Smooth muscle cell (in vitro differentiated cells): ENCODE measurements around the gene OCRL. TPM values are rescaled to one million over a fixed set of nuclear protein-coding genes. Genes with fewer than 3 reads are reported as not detected.
A peak's percentile ranks its signal among the peaks of the same experiment; 100 is the strongest.

Experiments used
- DNase-seq: peaks from one replicate; lab custom pipeline; 2025; ENCODE audit not compliant: unreplicated experiment; lab: John Stamatoyannopoulos, UW
- H2AFZ ChIP-seq: fragments of 200-600 bp; sonication (generic); 2 replicates; pipeline ENCODE4 v1.6.0; 2016; ENCODE audit warnings: antibody characterized with exemption, low read depth, mild to moderate bottlenecking
- H3F3A ChIP-seq: fragments of 200-600 bp; sonication (generic); 2 replicates; pipeline ENCODE4 v1.6.0; 2017; ENCODE audit warnings: antibody characterized with exemption, low read depth
- H3K27ac ChIP-seq: fragments of 200-600 bp; sonication (generic); 2 replicates; pipeline ENCODE4 v1.5.1; 2016; ENCODE audit warnings: low read depth, mild to moderate bottlenecking
- H3K27me3 ChIP-seq: fragments of 200-600 bp; sonication (generic); 2 replicates; pipeline ENCODE4 v1.6.1; 2016; ENCODE audit warnings: low read depth, mild to moderate bottlenecking
- H3K36me3 ChIP-seq: fragments of 200-600 bp; sonication (generic); 2 replicates; pipeline ENCODE4 v1.5.1; 2016; ENCODE audit warnings: low read depth
- H3K4me1 ChIP-seq: fragments of 200-600 bp; sonication (generic); 2 replicates; pipeline ENCODE4 v1.5.1; 2016; ENCODE audit warnings: low read depth
- H3K4me2 ChIP-seq: fragments of 200-600 bp; sonication (generic); 2 replicates; pipeline ENCODE4 v1.6.0; 2016; ENCODE audit warnings: mild to moderate bottlenecking
- H3K4me3 ChIP-seq: fragments of 200-600 bp; sonication (generic); 2 replicates; pipeline ENCODE4 v1.5.1; 2016; ENCODE audit warnings: mild to moderate bottlenecking
- H3K79me2 ChIP-seq: fragments of 200-600 bp; sonication (generic); 2 replicates; pipeline ENCODE4 v1.6.0; 2016; ENCODE audit warnings: low read depth, mild to moderate bottlenecking
- H3K9ac ChIP-seq: fragments of 200-600 bp; sonication (generic); 2 replicates; pipeline ENCODE4 v1.6.0; 2016; ENCODE audit warnings: low read depth
- H3K9me3 ChIP-seq: fragments of 200-600 bp; sonication (generic); replicated peaks from 2 replicates; pipeline ENCODE4 v1.5.1; 2016; ENCODE audit warnings: low read depth
- H4K20me1 ChIP-seq: fragments of 200-600 bp; sonication (generic); 2 replicates; pipeline ENCODE4 v1.6.0; 2016; ENCODE audit warnings: low read depth
- CTCF ChIP-seq: fragments of 200-600 bp; sonication (generic); IDR thresholded peaks from 2 replicates; pipeline ENCODE4 v1.5.1; 2017; ENCODE audit warnings: borderline replicate concordance, mild to moderate bottlenecking, antibody characterized with exemption; ENCODE audit not compliant: insufficient read depth, poor library complexity, severe bottlenecking
- WGBS: methylation state at CpG from one replicate; pipeline ENCODE4 v1.1.7; 2016; ENCODE audit warnings: low lambda C conversion rate; 5-methylcytosine and 5-hydroxymethylcytosine counted together
- polyA plus RNA-seq: library from polyadenylated mRNA; unstranded; fragments of >200 nt; fragmentation: Nextera tagmentation; extraction: Ambion mirVana; gene quantifications from 2 replicates; pipeline ENCODE4 v1.2.1, GENCODE V29; 2016
- total RNA-seq: library from RNA; depleted of rRNA; stranded (reverse); fragments of >200 nt; gene quantifications from 2 replicates; pipeline ENCODE4 v1.2.3, GENCODE V29; 2014

The OCRL gene
- total RNA-seq = 26.2 TPM in 2 replicates
- 6.3 and 8.7 TPM in 2 replicates for polyA plus RNA-seq

GRCh38 chrX:129540068-129540653 is at the start of gene OCRL:
Gene OCRL, plus strand, starts transcription at chrX:129540259. Its CDS starts 181 bp downstream, at chrX:129540440.
- H3K9me3 ChIP-seq = no peaks in the 10 kb centered on the region
- H3K79me2 ChIP-seq = no peaks in the 10 kb centered on the region
- H3K4me2 ChIP-seq = peak within 1 kb of the TSS; percentile 80
- H3K9ac ChIP-seq = peak within 1 kb of the TSS; percentile 71
- H3K4me3 ChIP-seq = peak within 1 kb of the TSS; percentile 73
- 25% methylated on average over 32 of the region's 60 CpGs for WGBS
- no peaks in the 10 kb centered on the region for H4K20me1 ChIP-seq
- no peaks in the 10 kb centered on the region for H3K4me1 ChIP-seq
- H3F3A ChIP-seq = no peaks in the 10 kb centered on the region
- no peak within 1 kb of the TSS for H3K27ac ChIP-seq
- no peaks in the 10 kb centered on the region for H3K27me3 ChIP-seq
- no peaks in the 10 kb centered on the region for H3K36me3 ChIP-seq
- no peak within 1 kb of the TSS for H2AFZ ChIP-seq
- TF ChIP-seq CTCF = peak; percentile 48
- DNase-seq = peak; percentile 18

DNA sequence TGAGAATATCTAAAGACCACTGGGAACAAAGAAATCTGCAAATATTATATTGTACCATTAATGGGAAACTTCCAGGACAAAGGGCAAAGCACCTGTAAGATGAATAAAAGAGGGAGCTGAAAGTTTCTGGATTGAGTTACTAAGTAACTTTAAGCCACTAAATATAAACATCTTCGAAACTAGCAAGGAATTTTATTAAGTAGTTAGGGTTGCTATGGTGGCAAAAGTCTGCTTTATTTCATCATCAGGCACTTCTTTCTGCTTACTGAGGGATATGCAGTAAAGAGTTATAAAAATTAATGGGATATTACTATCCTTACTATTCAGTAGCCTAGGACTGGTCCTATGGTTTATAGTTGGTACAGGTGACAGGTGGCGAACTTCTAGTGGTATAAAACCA is 49.7 kb upstream of the OCRL start:
- H3K4me2 ChIP-seq = no peak overlapping the region
- H3K36me3 ChIP-seq = peaks cover 24% of the 10 kb centered on the region
- no peak for DNase-seq
- peaks cover 3% of the 10 kb centered on the region for H3K9me3 ChIP-seq
- no peak overlapping the region for H3K27ac ChIP-seq
- H3K4me3 ChIP-seq = no peak overlapping the region
- H2AFZ ChIP-seq = no peak overlapping the region
- peaks cover 13% of the 10 kb centered on the region for H4K20me1 ChIP-seq
- no peak for TF ChIP-seq CTCF
- H3K27me3 ChIP-seq = no peaks in the 10 kb centered on the region
- H3K4me1 ChIP-seq = no peaks in the 10 kb centered on the region
- WGBS = 66% methylated on average over 2 of the region's 2 CpGs
- H3K79me2 ChIP-seq = peaks cover 7% of the 10 kb centered on the region
- H3K9ac ChIP-seq = no peak overlapping the region
- no peaks in the 10 kb centered on the region for H3F3A ChIP-seq

- H3K36me3 ChIP-seq = peaks cover 12% of the 10 kb centered on the region
- H3K27ac ChIP-seq = no peak overlapping the region
Observed at GRCh38 chrX:129493643-129494042, 46.4 kb upstream of the OCRL start.

More at GRCh38 chrX:129493643-129494042, 46.4 kb upstream of the OCRL start:
- no peak for DNase-seq
- no peak overlapping the region for H3K4me3 ChIP-seq
- H3K9me3 ChIP-seq = peaks cover 3% of the 10 kb centered on the region
- no peak overlapping the region for H3K9ac ChIP-seq
- peaks cover 14% of the 10 kb centered on the region for H3F3A ChIP-seq
- peaks cover 7% of the 10 kb centered on the region for H3K79me2 ChIP-seq
- H2AFZ ChIP-seq = no peak overlapping the region
- H3K4me2 ChIP-seq = no peak overlapping the region
- H3K4me1 ChIP-seq = no peaks in the 10 kb centered on the region
- no peaks in the 10 kb centered on the region for H3K27me3 ChIP-seq
- TF ChIP-seq CTCF = no peak
- peaks cover 23% of the 10 kb centered on the region for H4K20me1 ChIP-seq
- 70% methylated on average over 4 of the region's 4 CpGs for WGBS
